GM19395 (cell line): Measurements from ENCODE around the gene N4BP2L2.

Source experiments
- ATAC-seq: cut with Tn5 transposase; IDR thresholded peaks from one replicate; pipeline ENCODE4 v1.9.1; 2021; ENCODE audit warnings: mild to moderate bottlenecking, moderate library complexity; ENCODE audit not compliant: unreplicated experiment

The N4BP2L2 gene

GRCh38 chr13:32426990-32427851, 111.4 kb downstream of the N4BP2L2 start:
- peak; percentile 16 for ATAC-seq

DNA sequence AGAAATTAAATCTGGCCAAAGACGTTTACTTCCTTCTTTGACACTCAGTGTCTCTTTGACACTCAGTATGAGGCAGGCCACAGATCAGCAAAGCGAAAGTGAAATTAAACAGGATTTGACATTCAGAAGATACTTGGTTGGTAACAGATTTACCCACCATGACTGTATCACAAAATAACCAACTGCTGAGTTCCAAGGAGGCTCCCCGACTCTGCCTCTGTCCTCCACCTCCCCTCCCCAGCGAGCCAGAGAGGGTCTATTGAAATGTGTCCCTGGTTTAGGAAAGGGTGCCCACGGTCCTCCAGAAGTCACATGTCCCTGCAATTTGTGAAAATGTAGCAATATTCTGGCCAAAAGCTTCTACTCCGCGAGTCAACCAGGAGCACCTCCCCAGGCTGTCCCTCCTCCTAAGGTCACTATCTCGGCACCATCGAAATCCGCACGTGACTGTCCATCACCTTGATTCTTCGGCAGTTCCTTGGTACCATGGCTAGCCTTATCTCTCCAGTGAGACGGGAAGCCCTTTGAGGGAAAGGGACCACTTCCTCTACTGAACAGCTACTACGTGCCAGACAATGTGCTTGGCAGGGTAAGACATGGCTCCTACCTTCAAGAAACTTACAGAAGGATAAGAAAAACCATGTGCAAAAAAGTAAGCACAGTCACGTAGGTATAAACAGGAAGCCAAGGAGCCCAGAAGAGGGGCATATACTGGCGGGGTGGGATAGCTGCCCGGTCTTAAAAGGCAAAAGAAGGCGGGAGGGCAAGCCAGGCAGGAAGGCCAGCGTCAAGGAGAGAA, 112.2 kb downstream of the N4BP2L2 start:
- peak; percentile 49 for ATAC-seq

- ATAC-seq, result no peak
These were observed 113.4 kb downstream of the N4BP2L2 start for GRCh38 chr13:32425158-32425557.

GRCh38 chr13:32423592-32423991, 115.0 kb downstream of the N4BP2L2 start:
- ATAC-seq, result no peak

- ATAC-seq, result no peak
These were observed 118.7 kb downstream of the N4BP2L2 start for GRCh38 chr13:32419862-32420261.

GRCh38 chr13:32417995-32418394, 120.6 kb downstream of the N4BP2L2 start:
- ATAC-seq, result no peak

DNA sequence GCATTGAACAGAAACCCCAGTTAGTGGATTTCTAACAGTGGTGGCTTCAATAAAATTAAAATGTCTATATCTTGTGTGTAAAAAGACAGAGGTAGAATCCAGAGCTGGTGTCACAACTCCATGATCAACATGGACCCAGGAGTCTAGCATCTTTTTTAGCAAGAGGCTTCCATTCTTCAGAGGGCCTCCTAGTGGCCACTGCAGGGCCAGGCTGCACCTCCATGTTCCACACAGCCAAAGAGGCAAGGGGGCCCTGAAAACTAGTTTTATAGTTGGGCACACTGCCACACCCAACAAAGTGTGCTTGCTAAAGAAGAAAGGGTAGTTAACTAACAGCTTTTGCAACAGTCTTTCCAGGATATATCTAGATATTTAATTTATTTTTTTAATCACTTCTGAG, 123.6 kb downstream of the N4BP2L2 start:
- ATAC-seq, result no peak

DNA sequence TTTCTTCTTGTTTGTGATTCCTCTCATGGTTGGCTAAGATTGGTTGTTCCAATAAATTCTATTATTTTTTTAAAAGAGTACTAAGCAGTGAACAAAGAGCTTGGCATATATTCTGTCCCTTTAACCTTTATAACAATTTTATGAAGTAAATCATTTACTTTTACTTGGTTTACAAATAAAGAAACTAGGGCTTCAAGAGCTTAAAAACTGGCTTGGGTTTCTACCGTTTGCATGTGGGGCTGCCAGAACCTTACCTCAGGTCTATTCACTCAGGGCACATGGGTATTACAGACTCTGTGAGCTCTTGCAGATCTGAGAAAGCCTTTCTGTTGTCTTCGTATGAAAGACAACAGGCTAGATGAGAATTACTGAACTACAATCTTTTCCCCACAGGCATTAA, 124.0 kb downstream of the N4BP2L2 start:
- ATAC-seq, result no peak

- no peak for ATAC-seq
These were observed 125.3 kb downstream of the N4BP2L2 start for GRCh38 chr13:32413284-32413683.

DNA sequence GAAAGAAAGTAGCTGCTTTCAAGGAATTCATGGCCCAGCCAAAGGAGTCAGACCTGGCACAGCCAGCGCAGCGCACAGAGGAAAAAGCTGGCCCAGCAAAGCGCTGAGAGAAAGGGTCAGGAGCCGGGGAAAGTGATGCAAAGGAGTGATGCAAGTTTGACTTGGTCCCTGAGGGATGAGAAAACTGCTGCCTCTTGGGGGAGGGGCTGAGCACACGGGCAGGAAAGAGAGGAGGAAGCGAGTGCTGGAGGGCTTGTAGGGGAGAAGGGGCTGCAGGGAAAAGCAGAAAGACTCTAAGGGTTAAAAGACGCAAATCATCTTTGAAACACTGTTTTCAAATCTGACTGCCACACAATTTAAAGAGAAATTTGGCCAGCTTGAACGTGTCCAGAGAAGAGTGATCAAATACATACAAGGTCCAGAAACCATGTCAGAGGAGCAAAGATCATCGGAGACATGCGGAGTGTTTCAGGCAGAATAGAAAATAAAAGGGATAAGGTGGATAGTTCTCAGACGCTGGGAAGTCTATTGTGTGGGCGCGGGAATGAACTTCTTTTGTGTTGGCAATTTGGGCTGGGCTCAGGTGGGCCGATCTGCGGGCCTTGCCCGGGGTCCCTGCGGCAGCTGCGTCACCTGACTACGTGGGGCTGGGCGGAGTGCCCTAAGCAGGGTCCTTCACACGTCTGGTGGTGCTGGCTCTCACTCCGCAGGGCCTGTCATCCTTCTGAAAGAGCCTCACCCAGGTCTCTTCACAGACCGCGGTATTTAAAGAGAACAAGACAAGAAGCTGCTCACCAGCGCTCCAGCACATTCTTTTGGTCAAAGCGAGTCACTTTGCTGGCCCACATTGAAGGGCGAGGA, 128.8 kb downstream of the N4BP2L2 start:
- ATAC-seq, result no peak

- ATAC-seq, result no peak
These were observed 129.6 kb downstream of the N4BP2L2 start for GRCh38 chr13:32409001-32409313.

- no peak for ATAC-seq
These were observed 130.1 kb downstream of the N4BP2L2 start for GRCh38 chr13:32408296-32409000.

DNA sequence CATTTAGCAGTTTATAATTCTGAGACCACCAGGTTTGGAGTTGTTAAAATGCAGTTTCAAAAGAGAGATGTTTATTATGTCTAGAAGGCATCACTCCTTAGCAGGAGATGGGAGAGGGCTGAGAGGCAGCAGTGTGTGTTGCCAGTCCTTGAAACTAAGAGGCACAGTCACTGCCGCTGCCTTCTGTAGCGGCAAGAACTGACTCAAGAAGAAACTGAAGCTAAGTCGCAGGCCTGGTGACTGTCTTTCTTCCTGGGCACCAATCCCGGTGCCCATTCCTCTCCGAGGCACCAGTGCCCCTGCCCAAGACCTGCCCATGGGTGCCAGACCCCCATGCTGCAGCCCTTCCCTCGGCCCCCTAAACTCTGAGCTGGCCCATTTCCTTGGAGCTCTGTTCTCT, 130.7 kb downstream of the N4BP2L2 start:
- no peak for ATAC-seq

GRCh38 chr13:32403108-32403507, 135.5 kb downstream of the N4BP2L2 start:
- no peak for ATAC-seq

- no peak for ATAC-seq
These were observed 147.4 kb downstream of the N4BP2L2 start for GRCh38 chr13:32391101-32391619.

GRCh38 chr13:32390484-32390883, 148.1 kb downstream of the N4BP2L2 start:
- peak; percentile 22 for ATAC-seq

GRCh38 chr13:32390048-32390447, 148.5 kb downstream of the N4BP2L2 start:
- peak; percentile 81 for ATAC-seq

- ATAC-seq, result no peak
These were observed 153.2 kb downstream of the N4BP2L2 start for GRCh38 chr13:32385410-32385809.

- no peak for ATAC-seq
These were observed 153.9 kb downstream of the N4BP2L2 start for GRCh38 chr13:32384702-32385101.

DNA sequence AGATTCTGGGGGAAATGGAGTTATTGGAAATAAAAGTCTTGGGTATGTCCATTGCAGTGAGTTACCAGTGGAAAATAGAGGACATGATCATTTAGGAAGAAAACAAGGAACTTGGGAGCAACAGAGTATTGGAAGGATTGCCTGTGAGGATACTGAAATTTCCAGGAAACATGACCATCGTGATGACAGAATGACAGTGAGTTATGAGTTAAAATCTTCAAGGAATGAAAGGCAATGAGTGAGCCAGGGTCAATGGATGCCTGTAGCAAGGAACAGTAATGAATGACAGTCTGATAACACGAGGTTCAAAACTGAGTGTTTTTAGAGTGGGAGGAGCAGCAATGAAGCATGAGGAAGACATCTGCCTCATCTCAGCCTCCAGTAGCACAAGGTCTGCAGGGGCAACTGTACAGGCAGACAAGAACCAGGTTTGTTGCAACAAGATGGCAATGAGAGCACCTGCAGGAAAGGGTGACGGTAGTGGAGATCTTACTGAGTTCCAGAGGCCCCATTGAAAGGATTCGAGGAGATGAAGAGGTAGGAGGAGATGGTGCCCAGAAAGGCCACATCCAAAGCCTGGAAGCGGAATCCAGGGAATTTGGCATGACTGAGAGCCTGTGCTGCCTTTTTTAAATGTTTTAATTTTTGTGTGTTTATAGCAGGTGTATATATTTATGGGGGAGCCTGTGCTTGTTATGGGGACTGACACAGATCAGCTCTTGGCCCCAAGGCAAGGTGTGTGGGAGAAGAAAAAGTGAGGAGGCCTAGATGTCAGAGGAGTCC, 154.6 kb downstream of the N4BP2L2 start:
- no peak for ATAC-seq
